Measurements from ENCODE around the gene BCDIN3D. TPM values are rescaled to one million over a fixed set of nuclear protein-coding genes. Genes with fewer than 3 reads are reported as not detected.

The BCDIN3D gene
- total and polyA plus RNA-seq, 9 of the 15 experiments (the other 6 are each of a cell fraction or from before 2014, with no cell fraction given), result 3.7 to 6.9 (median 5.6) TPM

- no peak for TF ChIP-seq CHD7 (IDR thresholded peaks at IDR 0.05; ENCODE audit: low read depth, low read length)
- TF ChIP-seq ATF1 (CRISPR knock-in tag; IDR thresholded peaks at IDR 0.05), result no peak
- peak; percentile 65 for TF ChIP-seq ATF1 (tag; IDR thresholded peaks at IDR 0.05)
- peak in 1 of 3 experiments; percentile 14 for TF ChIP-seq YY1 (IDR thresholded peaks at IDR 0.05; ENCODE audit: borderline replicate concordance in 1 of 3, control insufficient read depth in 1 of 3, extremely low read depth in 1 of 3, insufficient read depth in 3 of 3, insufficient read length in 1 of 3, insufficient replicate concordance in 2 of 3, low read depth in 1 of 3, low read length in 2 of 3)
- no peak for TF ChIP-seq ZNF76 (CRISPR knock-in tag; IDR thresholded peaks at IDR 0.05; ENCODE audit: borderline replicate concordance)
- TF ChIP-seq, protein P1, sequence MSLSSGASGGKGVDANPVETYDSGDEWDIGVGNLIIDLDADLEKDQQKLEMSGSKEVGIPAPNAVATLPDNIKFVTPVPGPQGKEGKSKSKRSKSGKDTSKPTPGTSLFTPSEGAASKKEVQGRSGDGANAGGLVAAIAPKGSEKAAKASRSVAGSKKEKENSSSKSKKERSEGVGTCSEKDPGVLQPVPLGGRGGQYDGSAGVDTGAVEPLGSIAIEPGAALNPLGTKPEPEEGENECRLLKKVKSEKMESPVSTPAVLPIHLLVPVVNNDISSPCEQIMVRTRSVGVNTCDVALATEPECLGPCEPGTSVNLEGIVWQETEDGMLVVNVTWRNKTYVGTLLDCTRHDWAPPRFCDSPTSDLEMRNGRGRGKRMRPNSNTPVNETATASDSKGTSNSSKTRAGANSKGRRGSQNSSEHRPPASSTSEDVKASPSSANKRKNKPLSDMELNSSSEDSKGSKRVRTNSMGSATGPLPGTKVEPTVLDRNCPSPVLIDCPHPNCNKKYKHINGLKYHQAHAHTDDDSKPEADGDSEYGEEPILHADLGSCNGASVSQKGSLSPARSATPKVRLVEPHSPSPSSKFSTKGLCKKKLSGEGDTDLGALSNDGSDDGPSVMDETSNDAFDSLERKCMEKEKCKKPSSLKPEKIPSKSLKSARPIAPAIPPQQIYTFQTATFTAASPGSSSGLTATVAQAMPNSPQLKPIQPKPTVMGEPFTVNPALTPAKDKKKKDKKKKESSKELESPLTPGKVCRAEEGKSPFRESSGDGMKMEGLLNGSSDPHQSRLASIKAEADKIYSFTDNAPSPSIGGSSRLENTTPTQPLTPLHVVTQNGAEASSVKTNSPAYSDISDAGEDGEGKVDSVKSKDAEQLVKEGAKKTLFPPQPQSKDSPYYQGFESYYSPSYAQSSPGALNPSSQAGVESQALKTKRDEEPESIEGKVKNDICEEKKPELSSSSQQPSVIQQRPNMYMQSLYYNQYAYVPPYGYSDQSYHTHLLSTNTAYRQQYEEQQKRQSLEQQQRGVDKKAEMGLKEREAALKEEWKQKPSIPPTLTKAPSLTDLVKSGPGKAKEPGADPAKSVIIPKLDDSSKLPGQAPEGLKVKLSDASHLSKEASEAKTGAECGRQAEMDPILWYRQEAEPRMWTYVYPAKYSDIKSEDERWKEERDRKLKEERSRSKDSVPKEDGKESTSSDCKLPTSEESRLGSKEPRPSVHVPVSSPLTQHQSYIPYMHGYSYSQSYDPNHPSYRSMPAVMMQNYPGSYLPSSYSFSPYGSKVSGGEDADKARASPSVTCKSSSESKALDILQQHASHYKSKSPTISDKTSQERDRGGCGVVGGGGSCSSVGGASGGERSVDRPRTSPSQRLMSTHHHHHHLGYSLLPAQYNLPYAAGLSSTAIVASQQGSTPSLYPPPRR (CRISPR knock-in tag; IDR thresholded peaks at IDR 0.05; ENCODE audit: borderline replicate concordance), result peak; percentile 91; the same call in 1 of the 2 replicates
Measured at GRCh38 chr12:49828133-49829091, 14.5 kb downstream of the BCDIN3D start, which contains the start of gene NCKAP5L (continued).
